NCI-H146 (cell line): ENCODE results near the gene FOXG1.
A peak's percentile ranks its signal among the peaks of the same experiment; 100 is the strongest.

Experiments
- DNase-seq: peaks from one replicate; lab custom pipeline; 2025; lab: John Stamatoyannopoulos, UW

FOXG1 gene

GRCh38 chr14:28777471-28778137, 11.0 kb downstream of the FOXG1 start:
- no peak for DNase-seq

- no peak for DNase-seq
Measured at GRCh38 chr14:28778138-28779117, 11.8 kb downstream of the FOXG1 start.

- no peak for DNase-seq
Measured at GRCh38 chr14:28779456-28779855, 12.9 kb downstream of the FOXG1 start.

- DNase-seq = no peak
Measured at GRCh38 chr14:28780843-28781820, 14.5 kb downstream of the FOXG1 start.

GRCh38 chr14:28782301-28782700, 15.7 kb downstream of the FOXG1 start:
- DNase-seq = peak; percentile 41

GRCh38 chr14:28783664-28784063, 17.1 kb downstream of the FOXG1 start:
- DNase-seq = no peak

GRCh38 chr14:28784096-28785048, 17.8 kb downstream of the FOXG1 start:
- DNase-seq = peak; percentile 20

- peak; percentile 32 for DNase-seq
Measured at GRCh38 chr14:28785096-28785952, 18.7 kb downstream of the FOXG1 start.

GRCh38 chr14:28807518-28807917, 40.9 kb downstream of the FOXG1 start:
- no peak for DNase-seq

GRCh38 chr14:28813810-28814209, 47.2 kb downstream of the FOXG1 start:
- no peak for DNase-seq
